CD4-positive, alpha-beta T cell treated with Interleukin-17A for 4 hours (primary cell): Measurements from ENCODE around the gene MCIDAS.

Experiments
- DNase-seq: peaks from one replicate; pipeline ENCODE4 v3.0.0-alpha.2; 2020; ENCODE audit warnings: mixed read lengths

The MCIDAS gene

DNA sequence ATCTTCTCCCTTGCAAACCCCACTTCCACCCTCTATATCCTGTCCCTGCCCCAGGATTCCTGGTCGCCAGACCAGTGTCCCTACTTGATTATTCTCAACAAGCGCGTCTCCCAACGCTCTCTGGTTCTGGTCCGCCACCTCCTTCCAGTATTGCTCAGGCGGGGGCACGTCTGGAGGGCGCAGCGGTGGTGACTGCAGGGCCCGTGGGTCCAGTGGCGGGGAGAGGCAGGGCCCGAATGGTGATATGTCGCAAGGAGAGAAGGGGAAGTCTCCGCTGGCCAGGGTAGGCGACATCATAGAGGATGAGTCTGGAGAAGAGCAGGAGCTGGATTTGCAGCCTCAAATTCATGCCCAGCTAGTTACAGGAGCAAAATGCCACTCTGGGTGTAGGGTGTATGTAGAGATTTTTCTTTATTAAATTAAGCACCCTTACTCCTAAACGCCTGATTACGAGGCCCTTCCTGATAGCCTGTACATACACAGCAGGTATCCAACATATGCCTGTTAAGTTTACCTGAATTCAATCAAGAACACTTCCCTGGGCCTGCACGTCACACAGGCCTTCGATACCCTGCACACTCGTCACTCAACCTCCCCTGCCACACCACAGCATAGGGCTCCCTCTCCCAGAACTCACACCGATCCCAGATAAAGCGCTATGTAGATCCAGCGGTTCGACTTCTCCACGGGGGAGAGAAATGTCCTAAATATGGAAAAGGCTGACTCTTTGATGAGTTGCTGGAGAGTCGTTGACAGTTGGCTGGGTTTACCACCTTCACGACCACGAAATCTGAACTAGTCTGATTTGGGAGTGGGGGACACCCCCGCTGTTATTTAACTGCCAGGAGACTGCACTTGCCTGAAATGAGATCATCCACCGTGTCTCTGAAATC is 4.8 kb downstream of the MCIDAS start:
- DNase-seq = no peak

GRCh38 chr5:55220433-55221185 is 6.5 kb downstream of the MCIDAS start:
- DNase-seq = peak; percentile 17

GRCh38 chr5:55219770-55220169 is 7.3 kb downstream of the MCIDAS start:
- DNase-seq = no peak

GRCh38 chr5:55218967-55219366 is 8.1 kb downstream of the MCIDAS start:
- no peak for DNase-seq

GRCh38 chr5:55211184-55211874 is 15.8 kb downstream of the MCIDAS start:
- DNase-seq = no peak

- no peak for DNase-seq
These were observed 22.1 kb downstream of the MCIDAS start for GRCh38 chr5:55205001-55205400.

- DNase-seq = no peak
These were observed 36.0 kb downstream of the MCIDAS start for GRCh38 chr5:55191165-55191564.

GRCh38 chr5:55188656-55189540 is 38.2 kb downstream of the MCIDAS start:
- no peak for DNase-seq

- DNase-seq = no peak
These were observed 39.7 kb downstream of the MCIDAS start for GRCh38 chr5:55187370-55187769.

DNA sequence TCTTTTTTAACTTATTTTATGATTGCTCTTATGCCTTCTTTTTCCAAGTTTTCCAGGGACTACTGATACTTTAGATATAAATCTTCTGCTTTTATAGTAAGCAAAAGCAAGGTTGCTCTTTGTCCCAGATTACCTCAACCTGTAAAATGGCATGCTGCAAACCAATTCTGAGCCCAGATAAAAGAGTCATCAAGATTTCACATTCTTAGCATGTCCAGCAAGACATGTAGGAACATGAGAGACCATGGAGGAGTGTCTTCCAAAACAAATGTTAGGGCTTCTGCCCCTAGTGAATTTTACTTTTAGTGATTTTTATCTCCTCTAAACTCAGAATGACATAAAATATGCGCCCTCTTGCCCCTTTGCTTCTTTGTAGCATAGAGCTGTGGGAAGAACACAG is 47.1 kb downstream of the MCIDAS start:
- DNase-seq = no peak

GRCh38 chr5:55177078-55177477 is 50.0 kb downstream of the MCIDAS start:
- DNase-seq = no peak

DNA sequence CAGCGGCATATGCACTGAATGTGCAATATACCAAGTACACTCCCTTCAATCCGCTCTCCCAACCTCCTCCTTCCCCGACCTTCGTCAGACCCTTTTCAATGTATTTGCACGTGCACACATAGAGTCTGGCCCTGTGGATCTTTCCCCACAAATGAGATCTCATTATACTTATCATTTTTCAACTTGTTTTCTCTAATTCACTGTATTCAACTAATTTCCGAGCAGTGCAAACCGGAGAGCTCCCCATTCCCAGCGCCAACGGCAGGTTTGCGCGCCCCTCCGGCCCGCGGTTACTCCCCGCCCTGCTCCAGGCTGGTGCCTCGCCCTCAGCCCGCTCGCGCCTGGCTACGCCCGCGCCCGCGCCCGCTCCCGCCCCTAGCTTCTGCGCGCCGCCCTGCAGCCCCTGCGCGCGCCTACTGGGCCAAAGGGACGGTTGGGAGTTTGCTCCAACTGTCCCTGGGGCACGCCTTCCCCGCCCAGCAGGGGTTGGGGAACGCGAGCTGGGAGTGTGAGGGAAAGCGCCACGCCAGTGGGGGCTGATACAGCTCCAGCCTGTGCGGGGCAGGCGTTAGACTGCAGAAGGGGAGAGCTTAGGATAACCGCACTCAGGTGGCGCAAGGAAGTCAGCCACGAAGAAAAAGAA is 50.8 kb downstream of the MCIDAS start:
- DNase-seq = peak; percentile 10

GRCh38 chr5:55175781-55176175 is 51.3 kb downstream of the MCIDAS start:
- no peak for DNase-seq

DNA sequence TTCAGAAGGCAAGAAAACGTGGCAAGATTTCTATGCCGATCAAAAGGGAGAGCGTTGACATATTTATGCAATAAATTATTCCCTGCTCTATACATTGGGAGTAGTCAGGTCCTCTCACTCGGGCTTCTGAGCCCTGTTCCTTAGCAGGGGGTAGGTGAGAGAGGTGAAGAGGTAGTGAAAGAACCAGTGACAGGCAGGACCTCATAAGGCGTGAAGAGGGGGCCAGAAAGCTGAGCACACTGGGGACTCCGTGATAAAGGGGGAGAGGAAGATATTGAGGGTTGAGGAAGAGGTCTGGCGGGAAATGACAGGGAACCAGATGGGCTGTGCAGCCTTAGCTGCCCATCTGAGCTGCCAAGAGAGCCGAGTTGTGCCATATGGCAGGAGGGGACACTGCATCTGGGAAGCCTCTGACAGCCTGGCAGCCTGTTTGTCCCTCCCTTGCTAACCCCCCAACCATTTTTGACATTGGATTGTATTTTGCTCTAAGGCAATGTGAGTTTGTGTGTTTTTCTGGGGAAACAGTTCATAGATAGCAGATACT is 53.4 kb downstream of the MCIDAS start:
- peak; percentile 5 for DNase-seq

DNA sequence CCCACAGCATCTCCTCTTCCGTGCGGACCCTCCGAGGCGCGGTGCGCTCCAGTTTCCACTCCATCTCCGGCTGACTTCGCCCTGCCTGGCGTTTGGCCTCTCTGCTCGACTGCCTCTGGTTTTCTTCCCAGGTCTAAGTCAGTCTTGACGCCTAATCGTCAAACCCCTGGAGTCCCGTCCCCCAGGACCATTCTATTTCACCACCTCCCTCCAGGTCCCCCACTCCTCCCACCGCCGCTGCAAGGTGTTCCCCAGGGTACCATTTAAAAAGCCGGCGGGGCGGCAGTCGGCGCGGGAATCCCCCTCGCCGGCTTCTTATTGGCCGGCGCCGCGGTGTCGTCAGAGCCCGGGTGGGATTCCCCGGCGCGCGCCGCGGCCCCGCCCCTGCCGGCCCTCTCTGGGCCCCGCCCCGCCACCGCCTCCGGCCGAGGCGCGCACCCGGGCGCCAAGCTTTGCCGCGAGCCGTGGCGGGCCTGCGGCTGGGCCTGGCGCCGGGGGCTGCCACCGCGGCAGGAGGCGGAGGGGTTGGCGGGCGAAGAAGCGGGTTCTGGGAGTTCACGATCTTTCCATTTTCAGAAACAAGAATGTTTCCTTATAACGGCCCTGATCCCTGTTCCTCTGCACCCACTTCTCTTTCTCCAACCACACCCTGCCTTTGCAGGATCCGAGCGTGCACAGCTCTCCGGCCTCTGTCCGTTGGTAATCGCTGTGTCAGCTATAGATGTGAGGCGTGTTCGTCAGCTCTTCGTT is 54.0 kb downstream of the MCIDAS start, which contains the start of gene CDC20B:
CDC20B (minus strand) TSS at position 241 of the 750 bp plus-strand sequence; CDS start at position 64, 177 bp downstream.
- DNase-seq = peak; percentile 76

GRCh38 chr5:55172051-55172899 is 54.8 kb downstream of the MCIDAS start:
- DNase-seq = peak; percentile 63

DNA sequence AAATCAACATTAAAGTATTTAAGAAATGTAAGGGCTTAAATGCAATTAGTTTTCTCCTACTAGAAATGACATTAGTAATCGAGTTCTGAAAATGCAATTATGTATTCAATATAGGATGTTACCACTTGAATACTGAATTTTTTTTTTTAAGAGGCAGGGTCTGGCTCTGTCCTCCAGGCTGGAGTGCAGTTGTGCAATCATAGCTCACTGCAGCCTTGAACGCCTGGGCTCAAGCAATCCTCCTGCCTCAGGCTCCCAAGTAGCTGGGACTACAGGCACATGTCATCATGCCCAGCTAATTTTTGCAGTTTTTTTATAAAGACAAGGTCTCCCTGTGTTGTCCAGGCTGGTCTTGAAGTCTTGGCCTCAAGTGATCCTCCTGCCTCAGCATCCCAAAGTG is 55.6 kb downstream of the MCIDAS start:
- DNase-seq = no peak
